NCI-H1048 (cell line): ENCODE measurements around the gene KRT15.

ENCODE experiments used
- DNase-seq: peaks from one replicate; lab custom pipeline; 2025; lab: John Stamatoyannopoulos, UW

The KRT15 gene

DNA sequence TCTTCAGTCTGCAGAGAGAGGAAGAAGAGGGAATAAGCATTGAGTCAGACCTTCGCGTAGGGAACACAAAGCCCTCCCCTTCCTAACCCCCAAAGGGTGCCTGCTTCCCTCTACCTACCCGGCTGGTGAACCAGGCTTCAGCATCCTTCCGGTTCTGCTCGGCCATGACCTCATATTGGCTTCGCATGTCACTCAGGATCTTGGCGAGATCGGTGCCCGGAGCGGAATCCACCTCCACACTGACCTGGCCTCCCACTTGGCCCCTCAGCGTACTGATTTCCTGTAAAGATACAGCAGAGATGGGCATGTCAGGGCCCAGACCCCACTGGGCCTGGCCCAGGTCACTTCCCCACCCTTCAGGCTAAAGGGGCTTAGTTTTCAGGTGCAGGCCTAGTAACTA lies 5.6 kb upstream of the KRT15 start:
- DNase-seq, result no peak

DNA sequence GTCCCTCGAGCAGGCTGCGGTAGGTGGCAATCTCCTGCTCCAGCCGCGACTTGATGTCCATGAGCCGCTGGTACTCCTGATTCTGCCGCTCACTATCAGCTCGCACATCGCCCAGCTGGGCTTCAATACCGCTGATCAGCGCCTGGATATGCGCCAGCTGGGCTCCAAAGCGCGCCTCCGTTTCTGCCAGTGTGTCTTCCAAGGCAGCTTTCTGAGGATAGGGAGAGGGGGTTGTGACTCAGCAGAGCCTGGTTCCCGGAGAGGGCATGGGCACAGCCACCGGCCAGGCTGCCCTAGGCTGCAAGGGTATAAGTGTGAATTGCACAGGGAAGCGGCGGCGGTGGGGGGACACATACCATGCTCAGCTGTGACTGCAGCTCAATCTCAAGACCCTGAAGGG lies 5.1 kb upstream of the KRT15 start:
- DNase-seq, result no peak

DNA sequence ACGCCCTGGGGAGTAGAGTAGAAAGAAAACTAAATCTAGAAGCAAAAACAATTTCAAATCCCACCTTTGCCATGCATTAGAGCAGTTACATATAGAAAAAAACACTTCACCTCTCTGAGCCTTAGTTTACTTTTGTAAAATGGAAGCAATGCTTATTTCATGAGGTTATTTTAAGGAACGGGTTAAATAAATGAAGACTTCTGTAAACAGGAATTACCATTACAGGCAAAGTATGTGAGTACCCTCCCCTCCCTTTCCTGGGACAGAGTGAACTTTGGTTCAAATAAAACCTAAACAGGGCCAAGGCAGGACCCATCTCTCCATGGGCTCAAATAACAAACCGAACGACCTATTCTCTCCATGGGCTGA lies 4.5 kb upstream of the KRT15 start:
- DNase-seq, result no peak

DNA sequence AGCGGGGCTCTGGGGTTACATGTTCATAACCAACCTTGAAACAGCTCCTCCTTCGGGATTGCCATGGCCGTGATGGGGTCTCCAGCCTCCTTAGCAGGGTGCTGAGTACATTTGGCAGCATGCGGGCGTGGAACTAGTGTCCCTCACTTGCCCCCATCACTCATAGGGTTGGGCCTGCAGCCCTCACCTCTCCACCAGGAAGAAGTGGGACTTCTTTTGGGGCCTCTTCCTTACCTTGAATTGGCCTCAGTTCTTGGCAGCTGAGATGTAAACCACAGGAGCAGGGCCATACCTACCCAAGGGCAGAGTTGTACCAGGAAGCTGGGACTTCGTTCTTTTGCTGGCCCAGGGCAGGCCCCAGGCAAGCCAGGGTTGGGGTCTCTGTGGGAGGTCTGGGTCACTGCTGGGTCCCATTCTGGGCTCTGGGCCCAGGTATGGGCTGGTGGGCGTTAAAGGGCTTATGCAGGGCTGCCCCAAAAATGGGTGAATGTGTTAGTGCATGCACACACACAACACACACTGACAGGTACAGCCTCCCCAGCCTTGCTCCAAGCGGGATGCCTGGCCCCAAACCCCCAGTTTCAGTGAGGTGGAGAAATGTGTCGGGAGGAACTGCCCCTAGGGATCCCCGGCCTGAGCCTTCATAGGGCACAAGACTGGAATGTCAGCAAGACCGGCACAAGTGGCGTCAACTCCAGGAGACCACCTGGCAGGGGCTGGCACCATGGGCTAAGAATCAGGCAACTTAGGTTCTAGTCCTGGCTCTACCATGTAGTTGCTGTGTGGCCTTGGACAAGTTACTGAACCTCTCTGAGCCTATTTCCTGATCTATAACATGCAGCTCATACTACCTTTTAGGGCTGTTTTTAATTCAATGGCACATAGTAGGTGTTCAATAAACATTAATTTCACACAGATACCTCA lies 3.9 kb upstream of the KRT15 start:
- no peak for DNase-seq

DNA sequence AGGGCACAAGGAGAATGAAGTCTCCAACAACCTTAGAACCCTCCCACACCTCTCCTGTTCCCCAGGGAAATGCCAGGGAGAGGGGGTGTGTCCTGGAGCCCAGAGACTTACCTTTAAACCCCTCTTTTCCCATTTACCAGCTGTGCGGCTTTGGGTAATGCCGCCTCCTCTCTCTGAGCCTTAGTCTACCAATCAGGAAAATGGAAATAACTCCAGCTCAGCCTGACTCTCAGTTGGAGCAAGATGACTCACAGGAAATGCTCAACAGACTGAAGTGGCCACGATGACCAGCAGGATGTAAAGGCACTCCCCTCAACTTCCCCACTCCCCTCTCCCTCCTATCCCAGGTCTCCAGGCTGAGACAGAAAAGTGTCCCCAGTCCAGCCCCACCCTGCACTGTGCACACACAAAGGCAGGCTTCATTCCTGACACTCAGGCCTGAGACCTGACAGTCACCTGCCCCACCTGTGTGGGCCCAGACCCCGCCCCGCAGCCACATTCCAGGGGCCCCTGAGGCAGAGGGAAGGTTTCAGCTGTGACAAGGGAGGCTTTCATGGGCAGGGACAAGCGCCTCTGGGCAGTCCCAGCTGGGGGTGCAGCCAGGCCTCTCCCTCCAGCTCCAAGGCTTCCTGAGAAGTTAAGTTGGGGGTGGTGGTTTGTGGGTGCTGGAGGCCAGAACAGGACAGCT lies 3.0 kb upstream of the KRT15 start:
- no peak for DNase-seq

DNA sequence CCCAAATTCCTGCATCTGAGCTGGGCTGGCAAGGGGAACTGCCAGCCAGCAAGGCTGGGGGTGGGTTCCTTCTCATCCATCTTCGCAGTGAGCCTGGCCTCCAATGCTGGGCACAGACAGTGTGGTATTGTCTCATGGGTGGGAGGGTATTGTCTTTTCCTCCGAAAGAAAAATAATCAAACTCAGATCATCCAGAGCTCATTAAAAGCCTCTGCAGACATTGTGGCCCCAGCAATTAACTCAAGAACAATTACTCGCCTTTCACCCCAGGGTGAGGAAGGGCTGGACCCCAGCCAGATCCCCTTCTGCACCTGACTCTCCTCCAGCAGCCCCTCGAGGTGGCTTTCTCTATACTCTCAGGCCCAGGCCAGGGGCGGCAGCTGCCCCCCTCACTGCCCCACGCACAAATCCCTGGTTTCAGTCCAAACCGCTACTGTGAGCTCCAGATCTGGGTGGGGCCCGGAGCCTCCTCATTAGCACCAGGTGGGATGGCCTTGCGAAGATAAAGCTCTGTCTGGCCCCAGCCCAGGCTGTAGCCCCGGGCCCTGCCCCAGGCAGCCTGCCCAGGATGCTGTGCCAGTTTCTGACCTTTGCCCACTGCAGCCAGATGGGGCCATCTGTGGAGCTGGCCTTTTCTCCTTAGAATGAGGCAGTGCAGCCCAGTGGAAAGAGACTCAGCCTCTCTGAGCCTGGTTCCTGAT lies 2.3 kb upstream of the KRT15 start:
- DNase-seq, result no peak

DNA sequence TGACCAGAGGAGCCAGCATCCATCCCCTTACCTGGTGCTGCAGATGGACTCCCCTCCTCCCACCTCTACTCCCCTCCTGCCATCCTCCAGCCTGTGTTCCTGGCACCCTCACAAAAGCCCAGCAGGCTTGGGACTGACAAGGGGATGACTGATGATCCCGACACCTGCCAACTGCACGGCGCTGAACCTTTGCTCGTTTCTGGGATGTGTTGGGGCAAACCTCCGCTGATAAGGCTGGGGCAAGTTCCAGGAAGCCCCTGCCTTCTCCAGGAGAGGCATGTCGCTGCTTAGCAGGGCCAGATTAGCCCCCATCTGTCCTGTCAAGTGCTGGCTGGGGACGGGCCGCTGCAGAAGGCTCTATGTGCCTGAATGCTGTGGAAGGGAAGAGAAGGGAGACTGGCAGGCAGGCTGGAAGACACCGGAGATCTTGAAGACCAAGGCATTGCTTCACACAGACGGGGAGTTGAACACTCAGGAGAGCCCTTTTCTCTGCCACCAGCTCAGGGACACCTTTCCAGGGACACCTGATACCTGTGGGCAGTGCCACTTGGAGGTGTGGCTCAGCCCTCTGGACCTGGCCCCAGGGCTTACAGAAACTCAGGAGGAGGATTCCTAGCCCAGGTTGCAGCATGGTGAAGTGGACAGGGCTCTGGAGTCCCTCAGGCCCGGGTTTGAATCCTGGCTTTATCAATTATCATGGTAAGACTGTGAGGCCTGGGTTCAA lies 973 bp upstream of the KRT15 start:
- no peak for DNase-seq

DNA sequence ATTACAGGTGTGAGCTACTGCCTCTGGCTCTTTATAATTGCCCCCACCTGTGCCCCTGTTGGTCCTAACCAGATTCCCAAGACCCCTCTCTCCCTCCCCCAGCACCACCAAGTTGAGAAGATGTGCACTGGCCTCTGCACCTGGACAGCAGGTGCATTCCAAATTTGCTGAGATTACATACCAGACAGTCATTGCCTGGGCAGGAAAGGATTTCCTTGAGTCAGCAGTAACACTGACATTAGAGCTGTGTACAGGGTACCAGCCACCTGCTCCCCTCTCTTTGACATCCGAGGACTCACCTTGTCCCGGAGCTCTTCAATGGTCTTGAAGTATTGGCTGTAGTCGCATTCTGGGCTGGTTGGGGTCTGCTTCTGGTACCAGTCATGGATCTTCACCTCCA lies 659 bp downstream of the KRT15 start:
- DNase-seq, result no peak

DNA sequence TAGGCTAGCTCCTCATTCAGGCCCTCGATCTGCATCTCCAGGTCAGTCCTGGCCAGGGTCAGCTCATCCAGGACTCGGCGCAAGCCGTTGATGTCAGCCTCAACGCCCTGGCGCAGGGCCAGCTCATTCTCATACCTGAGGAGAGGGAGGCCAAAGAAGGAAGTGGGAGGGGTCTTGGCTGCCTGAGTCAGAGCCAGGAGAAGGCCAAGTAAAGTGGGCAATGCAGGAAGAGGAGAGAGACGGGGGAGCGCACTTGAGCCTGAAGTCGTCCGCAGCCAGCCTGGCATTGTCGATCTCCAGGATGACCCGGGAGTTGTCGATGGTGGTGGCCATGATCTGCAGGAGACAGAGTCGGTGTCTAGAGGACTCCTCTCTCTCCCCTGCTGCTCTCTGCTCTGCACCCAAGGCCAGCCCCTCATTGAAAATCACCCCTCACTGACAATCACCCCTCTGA lies 1.8 kb downstream of the KRT15 start:
- no peak for DNase-seq

DNA sequence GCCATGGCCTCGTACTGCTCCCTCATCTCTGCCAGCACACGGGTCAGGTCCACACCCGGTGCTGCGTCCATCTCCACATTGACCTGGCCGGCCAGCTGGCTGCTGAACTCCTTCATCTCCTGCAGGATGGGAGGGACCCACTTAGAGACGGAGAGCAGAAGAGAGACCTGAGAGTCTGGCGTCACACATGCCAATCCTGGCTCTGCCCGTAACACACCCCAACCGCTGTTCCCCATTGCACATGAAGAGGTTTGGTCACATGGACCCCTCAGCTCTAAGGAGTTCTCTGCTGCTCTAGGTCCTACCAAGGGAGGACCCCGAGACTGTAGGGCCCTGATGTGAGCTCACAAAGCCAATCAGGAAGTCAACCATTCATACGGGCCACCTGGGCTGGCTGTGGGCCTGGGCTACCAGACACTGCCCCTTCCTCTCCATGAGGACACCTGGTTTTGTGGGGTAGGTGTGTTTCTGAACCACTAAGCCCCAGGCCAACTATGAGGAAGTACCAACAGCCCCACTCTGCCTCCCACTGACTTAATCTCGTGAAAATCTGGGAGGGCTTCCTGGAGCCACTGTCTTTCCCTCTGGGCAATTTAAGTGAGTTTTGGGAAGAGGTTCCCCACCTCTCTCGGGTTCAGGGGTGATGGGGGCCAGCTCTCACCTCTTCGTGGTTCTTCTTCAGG lies 2.4 kb downstream of the KRT15 start:
- DNase-seq, result no peak

DNA sequence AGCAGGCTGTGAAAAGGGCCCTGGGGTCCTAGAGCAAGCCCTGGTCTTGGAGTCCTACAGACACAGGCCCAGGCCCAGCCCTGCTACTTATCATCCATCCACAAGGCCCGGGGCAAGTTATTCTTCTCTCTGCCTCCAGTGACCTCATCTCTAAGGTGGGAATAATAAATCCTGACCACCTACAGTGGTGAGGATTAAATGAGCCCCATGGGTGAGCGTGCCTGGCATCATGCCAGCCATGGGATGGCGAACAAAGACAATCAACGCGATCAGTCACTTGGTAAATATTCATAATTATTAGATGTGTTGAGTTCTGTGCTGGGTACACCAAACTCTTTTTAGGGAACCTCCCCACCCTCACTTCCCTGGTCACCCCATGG lies 5.5 kb downstream of the KRT15 start:
- no peak for DNase-seq

DNA sequence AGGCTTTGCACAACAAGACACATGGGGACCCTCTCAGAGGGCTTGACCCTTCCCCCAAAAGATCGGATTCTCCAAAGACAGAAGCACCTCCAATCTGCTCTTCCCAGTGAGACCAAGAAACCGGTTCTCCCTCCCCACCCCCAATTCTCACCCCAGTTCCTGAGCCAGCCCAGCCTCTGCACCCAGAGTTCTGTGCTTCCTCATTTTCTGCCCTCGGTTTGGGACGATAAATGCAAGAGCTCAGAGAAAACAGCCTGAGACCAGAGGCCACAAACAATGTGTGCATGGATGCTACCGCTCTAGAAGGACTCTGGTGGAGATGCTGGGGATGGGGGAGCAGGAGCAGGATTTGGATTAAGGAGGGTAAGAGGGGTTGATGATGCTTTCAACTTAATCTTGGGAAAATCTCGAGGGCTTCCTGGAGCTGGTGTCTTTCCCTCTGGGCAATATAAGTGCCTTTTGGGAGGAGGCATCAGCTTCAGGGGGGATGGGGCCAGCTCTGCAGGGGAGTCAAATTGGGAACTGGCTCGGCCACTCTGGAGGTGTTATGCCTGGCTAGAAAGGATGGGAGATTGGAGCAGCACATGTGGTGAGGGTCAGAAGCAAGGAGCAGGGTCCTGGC lies 6.0 kb downstream of the KRT15 start:
- no peak for DNase-seq

DNA sequence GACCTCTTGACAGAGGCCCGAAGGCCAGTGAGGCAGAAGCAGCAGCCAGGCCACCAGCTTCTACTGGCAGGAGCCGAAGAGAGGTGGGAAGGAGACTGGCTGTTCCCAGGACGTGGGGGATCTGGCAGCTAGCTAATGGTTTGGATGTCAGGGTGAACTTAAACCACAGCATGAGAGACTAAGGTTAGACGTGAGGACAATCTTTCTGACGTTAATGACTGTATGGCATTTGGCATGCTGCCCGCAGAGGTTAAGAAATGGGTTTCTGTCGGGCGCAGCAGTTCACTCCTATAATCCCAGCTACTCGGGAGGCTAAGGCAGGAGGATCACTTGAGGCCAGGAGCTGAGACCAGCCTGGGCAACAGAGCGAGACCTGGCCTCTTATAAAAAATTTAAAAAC lies 7.0 kb downstream of the KRT15 start:
- DNase-seq, result no peak

DNA sequence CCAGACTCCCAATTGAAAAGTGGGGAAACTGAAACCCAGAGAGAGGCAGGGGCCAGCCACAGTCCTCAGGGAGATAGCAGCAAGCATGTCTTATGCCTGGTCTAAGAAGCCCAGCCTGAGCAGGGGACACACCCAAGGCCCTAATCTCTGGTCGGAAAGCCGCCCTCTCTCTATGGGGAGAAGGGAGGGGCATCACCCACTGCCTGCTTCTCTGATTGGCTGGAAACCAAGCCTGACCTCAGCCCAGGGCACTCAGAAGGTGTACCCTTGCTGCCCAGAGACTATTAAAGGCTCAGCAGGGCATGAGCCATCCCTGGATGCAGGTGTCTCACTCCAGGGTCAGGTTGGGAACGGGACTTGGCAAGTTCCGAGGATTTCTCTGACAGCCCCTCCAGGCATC lies 7.6 kb downstream of the KRT15 start:
- DNase-seq, result no peak

DNA sequence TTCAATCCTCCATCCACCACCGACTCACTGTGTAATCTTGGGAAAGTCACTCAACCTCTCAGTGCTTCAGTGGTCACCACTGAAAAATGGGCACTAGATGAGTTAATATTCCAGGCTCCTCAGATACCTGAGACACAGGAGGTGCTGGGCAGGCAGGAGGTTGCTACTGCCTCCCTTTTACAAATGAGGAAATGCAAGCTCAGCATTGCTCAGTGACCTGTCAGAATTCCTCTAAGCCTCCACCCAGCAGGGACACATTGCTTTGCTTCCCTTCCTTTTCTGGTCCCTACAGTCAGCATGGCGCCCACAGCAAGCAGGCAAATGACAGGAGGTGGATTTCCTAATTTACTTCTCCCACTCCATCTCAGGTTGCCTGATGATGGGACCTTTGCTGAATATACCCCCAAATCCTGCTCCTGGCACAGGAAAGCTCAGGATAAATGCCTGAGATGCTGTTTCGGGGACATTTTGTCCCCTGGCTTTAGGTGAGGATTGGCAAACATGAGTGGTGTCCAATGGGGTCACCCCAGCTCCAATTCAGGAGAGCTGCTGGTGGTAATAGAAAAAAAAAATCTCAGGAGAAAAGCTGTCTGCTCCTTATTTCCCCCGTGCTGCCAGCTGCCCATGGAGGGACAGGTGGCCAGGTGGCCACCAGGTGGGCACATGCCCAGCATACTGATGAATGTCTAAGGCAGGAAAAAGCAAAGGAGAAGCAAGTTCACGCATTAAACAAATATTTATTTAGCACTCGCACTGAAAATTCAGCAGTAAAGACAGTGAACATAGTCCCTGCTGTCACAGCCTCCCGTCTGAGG lies 8.2 kb downstream of the KRT15 start:
- no peak for DNase-seq

DNA sequence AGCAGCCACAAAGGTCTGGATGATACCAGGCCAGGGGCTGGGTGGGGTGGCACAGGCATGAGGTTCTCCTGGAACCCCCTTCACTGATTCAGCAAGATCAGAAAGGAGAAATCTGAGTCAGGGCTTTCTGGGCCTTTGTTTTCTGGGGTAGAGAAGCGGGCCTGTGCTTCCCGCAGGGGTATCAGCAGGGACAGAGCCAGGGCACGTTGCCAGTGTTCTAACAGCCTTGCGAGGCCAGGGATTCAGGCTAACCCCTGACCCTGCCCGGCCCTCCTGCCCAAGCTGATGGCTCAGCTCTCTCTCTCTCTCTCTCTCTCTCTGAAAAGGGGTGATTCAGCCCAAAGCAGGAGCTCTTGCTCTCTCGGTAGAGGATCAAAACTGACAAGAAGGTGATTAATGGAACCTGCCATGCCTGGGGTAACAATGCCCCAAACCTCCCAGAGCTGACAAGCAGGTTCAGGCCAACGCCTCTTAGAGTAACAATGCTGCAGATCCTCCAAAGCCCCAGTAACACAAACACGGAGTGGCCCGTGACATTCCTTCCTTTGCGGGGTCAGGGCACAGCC lies 11.3 kb downstream of the KRT15 start:
- no peak for DNase-seq

DNA sequence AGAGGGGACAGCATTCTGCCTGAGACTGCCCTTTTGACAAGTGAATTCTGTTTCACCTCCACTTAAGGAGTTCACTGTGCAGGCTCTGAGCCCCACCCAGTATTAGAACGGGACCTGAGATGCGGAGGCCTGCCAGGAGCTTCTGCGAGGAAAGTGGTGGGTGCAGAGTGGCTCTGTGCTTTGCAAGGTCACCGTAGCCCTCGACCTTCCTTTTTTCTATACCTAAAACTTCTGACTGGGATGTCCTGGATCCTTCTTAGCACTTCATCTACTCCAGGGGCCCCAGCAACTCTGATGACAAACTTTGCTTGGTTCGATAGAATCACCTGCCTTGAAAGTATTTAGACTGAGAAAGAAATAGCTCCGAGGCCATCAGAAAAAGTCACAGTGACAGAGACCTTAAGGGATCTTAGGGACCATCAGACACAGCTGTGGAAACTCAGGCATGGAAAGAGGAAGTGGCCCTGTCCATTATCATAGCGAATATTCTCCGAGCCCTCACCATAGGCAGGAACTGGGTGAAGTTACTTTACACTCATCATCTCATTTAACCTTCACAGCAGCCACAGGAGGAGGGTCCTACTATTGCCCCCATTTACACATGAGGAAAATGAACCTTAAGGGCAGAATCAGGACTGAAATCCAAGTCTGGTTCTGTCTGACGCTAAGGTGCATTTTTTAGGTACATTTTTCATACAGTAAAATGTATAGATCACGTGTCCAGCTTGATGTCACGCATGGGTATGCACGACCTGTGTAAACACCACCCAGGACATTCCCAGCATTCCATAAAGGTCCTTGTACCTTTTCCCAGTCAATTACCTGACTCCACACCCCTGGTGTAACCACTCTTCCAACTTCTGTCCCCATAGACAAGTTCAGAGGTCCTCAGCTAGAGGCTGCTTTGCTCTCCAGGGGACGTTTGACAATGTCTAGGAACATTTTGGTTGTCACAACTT lies 12.6 kb downstream of the KRT15 start:
- no peak for DNase-seq

DNA sequence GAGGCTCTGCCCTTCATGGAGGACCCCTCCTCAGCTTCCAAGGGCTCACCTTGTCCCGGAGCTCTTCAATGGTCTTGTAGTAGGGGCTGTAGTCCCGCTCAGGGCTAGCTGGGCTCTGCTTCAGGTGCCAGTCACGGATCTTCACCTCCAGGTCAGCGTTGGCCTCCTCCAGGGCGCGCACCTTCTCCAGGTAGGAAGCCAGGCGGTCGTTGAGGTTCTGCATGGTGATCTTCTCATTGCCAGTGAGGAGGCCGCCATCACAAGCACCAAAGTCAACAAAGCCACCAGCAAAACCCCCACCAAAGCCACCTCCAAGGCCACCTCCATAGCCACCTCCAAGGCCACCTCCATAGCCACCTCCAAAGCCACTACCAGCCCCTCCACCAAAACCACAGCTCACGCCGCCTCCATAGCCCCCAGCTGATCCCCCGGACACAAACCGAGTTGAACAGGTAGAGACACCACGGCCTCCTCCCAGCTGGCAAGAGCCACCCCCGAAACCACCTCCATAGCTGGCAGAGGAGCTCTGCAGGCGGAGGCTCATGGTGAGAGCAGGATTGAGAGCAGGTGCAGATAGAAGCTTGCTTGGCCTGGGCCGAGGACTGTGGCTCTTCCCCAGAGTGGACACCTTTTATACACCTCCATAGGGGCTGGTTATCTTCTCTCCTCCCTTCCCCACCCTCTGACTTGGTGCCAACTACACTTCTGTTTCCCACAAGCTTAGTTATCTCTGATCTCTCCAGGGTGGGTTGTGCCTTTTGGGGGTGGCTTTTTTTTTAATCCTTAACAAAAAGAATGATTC lies 13.5 kb downstream of the KRT15 start, which contains the start of gene KRT13:
KRT13 (minus strand) TSS at position 606 of the 802 bp plus-strand sequence; CDS start at position 544, 62 bp downstream.
- no peak for DNase-seq
